ENCODE data around the gene ID4.
"Not testable (repeated sequence)": the region's sequence is repeated elsewhere in the genome, so short reads cannot be mapped to it uniquely, and the experiment has no call there.

DNA sequence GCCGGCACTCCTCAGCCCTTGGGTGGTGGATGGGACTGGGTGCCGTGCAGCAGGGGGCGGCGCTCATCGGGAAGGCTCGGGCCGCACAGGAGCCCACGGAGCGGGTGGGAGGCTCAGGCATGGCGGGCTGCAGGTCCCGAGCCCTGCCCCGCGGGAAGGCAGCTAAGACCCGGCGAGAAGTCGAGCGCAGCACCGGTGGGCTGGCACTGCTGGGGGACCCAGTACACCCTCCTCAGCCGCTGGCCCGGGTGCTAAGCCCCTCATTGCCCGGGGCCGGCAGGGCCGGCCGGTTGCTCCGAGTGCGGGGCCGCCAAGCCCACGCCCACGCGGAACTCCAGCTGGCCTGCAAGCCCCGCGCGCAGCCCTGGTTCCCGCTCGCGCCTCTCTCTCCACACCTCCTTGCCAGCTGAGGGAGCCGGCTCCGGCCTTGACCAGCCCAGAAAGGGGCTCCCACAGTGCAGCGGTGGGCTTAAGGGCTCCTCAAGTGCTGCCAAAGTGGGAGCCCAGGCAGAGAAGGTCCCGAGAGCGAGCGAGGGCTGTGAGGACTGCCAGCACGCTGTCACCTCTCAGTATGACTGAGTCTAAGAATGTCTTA, 17.3 kb downstream of the ID4 start:
- TF ChIP-seq POLR2A, CTCF (IDR thresholded peaks at IDR 0.05): not testable (repeated sequence)
